ENCODE results near the gene GPHN.
A peak's percentile ranks its signal among the peaks of the same experiment; 100 is the strongest.
"Not testable (repeated sequence)": the region's sequence is repeated elsewhere in the genome, so short reads cannot be mapped to it uniquely, and the experiment has no call there.

Gene GPHN

GRCh38 chr14:66708267-66708666 lies 200.3 kb downstream of the GPHN start:
- FAIRE-seq (no peak), DNase-seq (ENCODE audit: insufficient read length, low spot score) (no peak)
- no peak for TF ChIP-seq POLR2A (IDR thresholded peaks at IDR 0.05; ENCODE audit: low read depth, low read length)

GRCh38 chr14:66709291-66709690 lies 201.3 kb downstream of the GPHN start:
- DNase-seq (ENCODE audit: insufficient read length, low spot score): no peak
- no peak for TF ChIP-seq POLR2A (IDR thresholded peaks at IDR 0.05; ENCODE audit: low read depth, low read length)
- no peak for FAIRE-seq

GRCh38 chr14:66714291-66714690 lies 206.3 kb downstream of the GPHN start:
- DNase-seq (ENCODE audit: insufficient read length, low spot score); FAIRE-seq: not testable (repeated sequence)

GRCh38 chr14:66715313-66715712 lies 207.4 kb downstream of the GPHN start:
- DNase-seq (ENCODE audit: insufficient read length, low spot score); FAIRE-seq: not testable (repeated sequence)

- DNase-seq (ENCODE audit: insufficient read length, low spot score) (no peak), FAIRE-seq (no peak)
- no peak for TF ChIP-seq POLR2A (IDR thresholded peaks at IDR 0.05; ENCODE audit: low read depth, low read length)
Observed at GRCh38 chr14:66716227-66716626, 208.3 kb downstream of the GPHN start.

GRCh38 chr14:66717561-66718140 lies 209.7 kb downstream of the GPHN start:
- FAIRE-seq (no peak), DNase-seq (ENCODE audit: insufficient read length, low spot score) (no peak)
- no peak for TF ChIP-seq POLR2A (IDR thresholded peaks at IDR 0.05; ENCODE audit: low read depth, low read length)

- no peak for TF ChIP-seq POLR2A (IDR thresholded peaks at IDR 0.05; ENCODE audit: low read depth, low read length)
- no peak for FAIRE-seq
- DNase-seq (ENCODE audit: insufficient read length, low spot score): no peak
Observed at GRCh38 chr14:66724996-66725395, 217.0 kb downstream of the GPHN start.

GRCh38 chr14:66731298-66731697 lies 223.4 kb downstream of the GPHN start:
- not testable (repeated sequence) for FAIRE-seq; DNase-seq (ENCODE audit: insufficient read length, low spot score)

- FAIRE-seq (no peak), DNase-seq (ENCODE audit: insufficient read length, low spot score) (no peak)
- no peak for TF ChIP-seq POLR2A (IDR thresholded peaks at IDR 0.05; ENCODE audit: low read depth, low read length)
Observed at GRCh38 chr14:66735853-66736252, 227.9 kb downstream of the GPHN start.

GRCh38 chr14:66739826-66740225 lies 231.9 kb downstream of the GPHN start:
- no peak for FAIRE-seq
- TF ChIP-seq POLR2A (IDR thresholded peaks at IDR 0.05; ENCODE audit: low read depth, low read length): no peak
- no peak for DNase-seq (ENCODE audit: insufficient read length, low spot score)

- DNase-seq (ENCODE audit: insufficient read length, low spot score): no peak
- TF ChIP-seq POLR2A (IDR thresholded peaks at IDR 0.05; ENCODE audit: low read depth, low read length): no peak
- FAIRE-seq: no peak
Observed at GRCh38 chr14:66745078-66745477, 237.1 kb downstream of the GPHN start.

- DNase-seq (ENCODE audit: insufficient read length, low spot score) (peak; percentile 1), FAIRE-seq (no peak)
- TF ChIP-seq POLR2A (IDR thresholded peaks at IDR 0.05; ENCODE audit: low read depth, low read length): no peak
Observed at GRCh38 chr14:66746316-66747006, 238.5 kb downstream of the GPHN start.

GRCh38 chr14:66752109-66752508 lies 244.2 kb downstream of the GPHN start:
- TF ChIP-seq POLR2A (IDR thresholded peaks at IDR 0.05; ENCODE audit: low read depth, low read length): no peak
- no peak for FAIRE-seq
- DNase-seq (ENCODE audit: insufficient read length, low spot score): no peak

- FAIRE-seq (no peak), DNase-seq (ENCODE audit: insufficient read length, low spot score) (no peak)
- TF ChIP-seq POLR2A (IDR thresholded peaks at IDR 0.05; ENCODE audit: low read depth, low read length): no peak
Observed at GRCh38 chr14:66758031-66758613, 250.2 kb downstream of the GPHN start.

GRCh38 chr14:66772146-66772545 lies 264.2 kb downstream of the GPHN start:
- TF ChIP-seq POLR2A (IDR thresholded peaks at IDR 0.05; ENCODE audit: low read depth, low read length): no peak
- DNase-seq (ENCODE audit: insufficient read length, low spot score) (no peak), FAIRE-seq (no peak)

Data from H54 (cell line).